Liver (tissue), 3 donors: ENCODE results near the gene ALK.

ENCODE experiments used
- EGR1 ChIP-seq, 2 donors: IDR thresholded peaks; 2 replicates each; pipeline ENCODE4 v1.6.1; 2016 to 2018; ENCODE audit warnings: antibody characterized with exemption in 2 of 2, low read depth in 2 of 2
- TF ChIP-seq, protein P1 (sequence below): fragments of 150-350 bp; IDR thresholded peaks from 2 replicates; pipeline ENCODE4 v1.5.1; 2017; ENCODE audit warnings: improper control_type of control experiment, low read depth, low read length; ENCODE audit not compliant: missing input control
- donor health status: healthy.
- donor health status: healthy.

- TF ChIP-seq EGR1 (IDR thresholded peaks at IDR 0.05; ENCODE audit: low read depth in 2 of 2) = no peak
- TF ChIP-seq, protein P1, sequence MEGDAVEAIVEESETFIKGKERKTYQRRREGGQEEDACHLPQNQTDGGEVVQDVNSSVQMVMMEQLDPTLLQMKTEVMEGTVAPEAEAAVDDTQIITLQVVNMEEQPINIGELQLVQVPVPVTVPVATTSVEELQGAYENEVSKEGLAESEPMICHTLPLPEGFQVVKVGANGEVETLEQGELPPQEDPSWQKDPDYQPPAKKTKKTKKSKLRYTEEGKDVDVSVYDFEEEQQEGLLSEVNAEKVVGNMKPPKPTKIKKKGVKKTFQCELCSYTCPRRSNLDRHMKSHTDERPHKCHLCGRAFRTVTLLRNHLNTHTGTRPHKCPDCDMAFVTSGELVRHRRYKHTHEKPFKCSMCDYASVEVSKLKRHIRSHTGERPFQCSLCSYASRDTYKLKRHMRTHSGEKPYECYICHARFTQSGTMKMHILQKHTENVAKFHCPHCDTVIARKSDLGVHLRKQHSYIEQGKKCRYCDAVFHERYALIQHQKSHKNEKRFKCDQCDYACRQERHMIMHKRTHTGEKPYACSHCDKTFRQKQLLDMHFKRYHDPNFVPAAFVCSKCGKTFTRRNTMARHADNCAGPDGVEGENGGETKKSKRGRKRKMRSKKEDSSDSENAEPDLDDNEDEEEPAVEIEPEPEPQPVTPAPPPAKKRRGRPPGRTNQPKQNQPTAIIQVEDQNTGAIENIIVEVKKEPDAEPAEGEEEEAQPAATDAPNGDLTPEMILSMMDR = no peak
Measured at GRCh38 chr2:29880084-29880483, 41.3 kb downstream of the ALK start.
